ENCODE results near the gene SUMF1.

SUMF1 gene

GRCh38 chr3:4478261-4478660, 11.2 kb upstream of the SUMF1 start:
- POLR2A ChIA-PET: no interaction called here
- DNase-seq (ENCODE audit: low read depth, low spot score): no peak
- no peak overlapping the region for H3K4me3 ChIP-seq (ENCODE audit: low read depth, low read length)
- CTCF ChIA-PET: no interaction called here
- no peak for TF ChIP-seq CTCF (IDR thresholded peaks at IDR 0.05; ENCODE audit: insufficient read depth, low read length, missing control alignments)

GRCh38 chr3:4476496-4476895, 9.4 kb upstream of the SUMF1 start:
- H3K4me3 ChIP-seq (ENCODE audit: low read depth, low read length): no peak overlapping the region
- TF ChIP-seq CTCF (IDR thresholded peaks at IDR 0.05; ENCODE audit: insufficient read depth, low read length, missing control alignments): no peak
- DNase-seq (ENCODE audit: low read depth, low spot score): no peak
- CTCF ChIA-PET: interaction anchor here (1.2 kb wide), 1 partner anchor 78 kb away, joined by 3 read pairs; no protein-coding TSS in a partner anchor
- POLR2A ChIA-PET: no interaction called here

- DNase-seq (ENCODE audit: low read depth, low spot score): no peak
- CTCF ChIA-PET: interaction anchor here (1.1 to 1.2 kb wide), 2 partner anchors 77 to 158 kb away, joined by 3 read pairs; no protein-coding TSS in a partner anchor
- TF ChIP-seq CTCF (IDR thresholded peaks at IDR 0.05; ENCODE audit: insufficient read depth, low read length, missing control alignments): no peak
- POLR2A ChIA-PET: interaction anchor here (1.8 kb wide), 1 partner anchor 18 kb away, joined by 8 read pairs; the partner anchor contains the start of gene ITPR1
- H3K4me3 ChIP-seq (ENCODE audit: low read depth, low read length): no peak overlapping the region
Measured at GRCh38 chr3:4475804-4476203, 8.7 kb upstream of the SUMF1 start.

GRCh38 chr3:4474683-4475490, 7.8 kb upstream of the SUMF1 start:
- POLR2A ChIA-PET: interaction anchor here (0.8 to 1.8 kb wide), 2 partner anchors 17 to 19 kb away, joined by 3 to 8 read pairs; partner anchors contain the start of gene ITPR1
- CTCF ChIA-PET: interaction anchor here (1.1 kb wide), 1 partner anchor 159 kb away, joined by 3 read pairs; no protein-coding TSS in a partner anchor

GRCh38 chr3:4472766-4473165, 5.7 kb upstream of the SUMF1 start:
- POLR2A ChIA-PET: no interaction called here
- CTCF ChIA-PET: no interaction called here

More at GRCh38 chr3:4474683-4475490, 7.8 kb upstream of the SUMF1 start:
- no peak overlapping the region for H3K4me3 ChIP-seq (ENCODE audit: low read depth, low read length)
- no peak for DNase-seq (ENCODE audit: low read depth, low spot score)
- TF ChIP-seq CTCF (IDR thresholded peaks at IDR 0.05; ENCODE audit: insufficient read depth, low read length, missing control alignments): no peak

More at GRCh38 chr3:4472766-4473165, 5.7 kb upstream of the SUMF1 start:
- TF ChIP-seq CTCF (IDR thresholded peaks at IDR 0.05; ENCODE audit: insufficient read depth, low read length, missing control alignments): no peak
- no peak overlapping the region for H3K4me3 ChIP-seq (ENCODE audit: low read depth, low read length)
- DNase-seq (ENCODE audit: low read depth, low spot score): no peak
